Endodermal cell (in vitro differentiated cells): Measurements from ENCODE around the gene KDM7A. TPM values are rescaled to one million over a fixed set of nuclear protein-coding genes. Genes with fewer than 3 reads are reported as not detected.
"Not testable (repeated sequence)": the region's sequence is repeated elsewhere in the genome, so short reads cannot be mapped to it uniquely, and the experiment has no call there.

Experiments used
- DNase-seq: peaks from one replicate; pipeline ENCODE4 v3.0.0-alpha.2; 2017
- H3K27ac ChIP-seq: 2 replicates; pipeline ENCODE4 v1.5.1; 2013; ENCODE audit warnings: mild to moderate bottlenecking, low read depth, low read length, moderate library complexity
- H3K27me3 ChIP-seq: 2 replicates; pipeline ENCODE4 v1.6.1; 2013; ENCODE audit warnings: mild to moderate bottlenecking, low read length, moderate library complexity; ENCODE audit not compliant: insufficient read depth, control insufficient read depth, poor library complexity, severe bottlenecking
- H3K36me3 ChIP-seq: 2 replicates; pipeline ENCODE4 v1.7.0; 2013; ENCODE audit warnings: mild to moderate bottlenecking, low read length, moderate library complexity; ENCODE audit not compliant: control insufficient read depth, insufficient read depth
- H3K4me1 ChIP-seq: one replicate; pipeline ENCODE4 v1.7.0; 2013; ENCODE audit warnings: low read length; ENCODE audit not compliant: control insufficient read depth, insufficient read depth
- H3K4me3 ChIP-seq: 2 replicates; pipeline ENCODE4 v1.5.1; 2013; ENCODE audit warnings: mild to moderate bottlenecking, low read length, moderate library complexity
- H3K9ac ChIP-seq: 2 replicates; pipeline ENCODE4 v1.6.1; 2013; ENCODE audit warnings: mild to moderate bottlenecking, low read length, moderate library complexity; ENCODE audit not compliant: poor library complexity, severe bottlenecking; ENCODE audit errors: extremely low read depth
- H3K9me3 ChIP-seq: 2 replicates; pipeline ENCODE4 v1.6.1; 2013; ENCODE audit warnings: mild to moderate bottlenecking, low read length, moderate library complexity; ENCODE audit not compliant: control insufficient read depth
- H3K27ac Mint-ChIP-seq: 2 replicates; pipeline ENCODE4 v1.8.0; 2020; ENCODE audit warnings: mixed read lengths
- H3K27me3 Mint-ChIP-seq: 2 replicates; pipeline ENCODE4 v1.8.0; 2021; ENCODE audit warnings: mild to moderate bottlenecking, mixed read lengths; ENCODE audit not compliant: insufficient read depth
- H3K36me3 Mint-ChIP-seq: 2 replicates; pipeline ENCODE4 v1.8.0; 2020; ENCODE audit warnings: low read depth, mixed read lengths
- H3K4me1 Mint-ChIP-seq: 2 replicates; pipeline ENCODE4 v1.8.0; 2020; ENCODE audit warnings: mixed read lengths
- H3K4me3 Mint-ChIP-seq: 2 replicates; pipeline ENCODE4 v1.8.0; 2020; ENCODE audit warnings: mild to moderate bottlenecking, moderate library complexity, mixed read lengths
- H3K9me3 Mint-ChIP-seq: 2 replicates; pipeline ENCODE4 v1.8.0; 2020; ENCODE audit warnings: mild to moderate bottlenecking, mixed read lengths
- whole genome bisulfite sequencing, 2 experiments: methylation state at CpG; one replicate each; pipeline versions ENCODE4 v1.1.5 to v1.1.7; 2013; ENCODE audit warnings: missing lambda C conversion rate in 2 of 2, mixed read lengths in 1 of 2; ENCODE audit not compliant: insufficient coverage in 1 of 2, insufficient read length in 1 of 2; 5-methylcytosine and 5-hydroxymethylcytosine counted together
- total RNA-seq, 2 donors: library from RNA; stranded (reverse); fragmentation: NEBNext Ultra II Directional in 1 of 2; extraction: Animal tissue kit (Norgen Biotek cat#: 25700) in 1 of 2; gene quantifications; 2 replicates in 1 of 2; 3 replicates in 1 of 2; pipeline ENCODE4 v1.2.1, GENCODE V29; 2021
- TF ChIP-seq, protein P1 (sequence below): fragments of 200-600 bp; sonication (generic); conservative IDR thresholded peaks from 2 replicates; pipeline ENCODE4 v1.5.0; 2021; ENCODE audit warnings: antibody characterized with exemption, mild to moderate bottlenecking

Gene KDM7A
- total RNA-seq, 2 donors from 2014 or later: 22.9 to 24.5 TPM

DNA sequence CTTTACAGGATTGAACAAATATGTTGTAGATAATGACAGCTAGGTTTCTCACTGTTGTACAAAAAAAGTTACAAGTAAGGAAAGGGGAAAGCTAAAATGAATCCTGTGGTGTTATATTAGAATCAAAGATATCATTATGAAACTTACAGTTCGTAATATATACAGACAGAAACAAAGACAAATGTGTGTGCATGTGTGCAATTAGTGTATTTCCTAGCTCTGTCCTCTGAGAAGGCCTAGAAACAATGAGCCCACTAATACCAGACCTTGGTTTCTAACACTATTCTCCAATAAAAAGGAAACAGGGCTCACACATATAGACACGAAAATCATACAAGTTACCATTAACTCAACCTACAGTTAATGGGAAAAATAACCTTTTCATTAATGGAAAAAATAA is 8.0 kb downstream of the KDM7A start:
- TF ChIP-seq, protein P1, sequence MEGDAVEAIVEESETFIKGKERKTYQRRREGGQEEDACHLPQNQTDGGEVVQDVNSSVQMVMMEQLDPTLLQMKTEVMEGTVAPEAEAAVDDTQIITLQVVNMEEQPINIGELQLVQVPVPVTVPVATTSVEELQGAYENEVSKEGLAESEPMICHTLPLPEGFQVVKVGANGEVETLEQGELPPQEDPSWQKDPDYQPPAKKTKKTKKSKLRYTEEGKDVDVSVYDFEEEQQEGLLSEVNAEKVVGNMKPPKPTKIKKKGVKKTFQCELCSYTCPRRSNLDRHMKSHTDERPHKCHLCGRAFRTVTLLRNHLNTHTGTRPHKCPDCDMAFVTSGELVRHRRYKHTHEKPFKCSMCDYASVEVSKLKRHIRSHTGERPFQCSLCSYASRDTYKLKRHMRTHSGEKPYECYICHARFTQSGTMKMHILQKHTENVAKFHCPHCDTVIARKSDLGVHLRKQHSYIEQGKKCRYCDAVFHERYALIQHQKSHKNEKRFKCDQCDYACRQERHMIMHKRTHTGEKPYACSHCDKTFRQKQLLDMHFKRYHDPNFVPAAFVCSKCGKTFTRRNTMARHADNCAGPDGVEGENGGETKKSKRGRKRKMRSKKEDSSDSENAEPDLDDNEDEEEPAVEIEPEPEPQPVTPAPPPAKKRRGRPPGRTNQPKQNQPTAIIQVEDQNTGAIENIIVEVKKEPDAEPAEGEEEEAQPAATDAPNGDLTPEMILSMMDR: no peak
- Histone ChIP-seq H3K9me3 (no peaks in the 10 kb centered on the region), H3K4me1 (no peaks in the 10 kb centered on the region), H3K4me3 (no peak overlapping the region), H3K27me3 (no peaks in the 10 kb centered on the region), H3K27ac (no peak overlapping the region), H3K9ac (no peak overlapping the region), H3K36me3 (no peaks in the 10 kb centered on the region)
- 83% methylated on average over 1 of the region's 2 CpGs; no CpG with 5 or more reads in 1 of the 2 experiments for WGBS, 2 experiments
- Mint-ChIP-seq H3K27me3 (no peaks in the 10 kb centered on the region), H3K4me1 (peaks cover 39% of the 10 kb centered on the region), H3K27ac (no peak overlapping the region), H3K9me3 (no peaks in the 10 kb centered on the region), H3K4me3 (no peak overlapping the region), H3K36me3 (peaks cover 7% of the 10 kb centered on the region)
- no peak for DNase-seq

DNA sequence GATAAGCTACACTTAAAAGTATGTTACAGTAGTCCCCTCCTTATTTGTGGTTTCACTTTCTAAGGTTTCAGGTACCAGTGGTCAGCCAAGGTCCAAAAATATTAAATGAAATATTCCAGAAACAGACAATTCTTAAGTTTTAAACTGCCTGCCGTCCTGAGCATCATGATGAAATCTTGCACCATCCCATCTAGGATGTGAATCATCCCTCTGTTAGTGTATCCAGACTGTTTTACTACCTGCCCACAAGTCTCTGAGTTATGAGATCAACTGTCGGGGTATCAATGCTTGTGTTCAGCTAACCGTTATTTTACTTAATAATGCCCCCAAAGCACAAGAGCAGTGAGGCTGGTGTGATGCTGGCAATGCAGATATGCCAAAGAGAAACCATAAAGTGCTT is 11.4 kb downstream of the KDM7A start:
- H3K4me3 ChIP-seq: no peak overlapping the region
- H3K9ac ChIP-seq: no peak overlapping the region
- H3K9me3 ChIP-seq: no peaks in the 10 kb centered on the region
- H3K4me1 ChIP-seq: no peaks in the 10 kb centered on the region
- no peaks in the 10 kb centered on the region for H3K36me3 Mint-ChIP-seq
- no peak overlapping the region for H3K4me3 Mint-ChIP-seq
- no peaks in the 10 kb centered on the region for H3K27me3 Mint-ChIP-seq
- H3K4me1 Mint-ChIP-seq: peaks cover 38% of the 10 kb centered on the region
- H3K9me3 Mint-ChIP-seq: peaks cover 2% of the 10 kb centered on the region
- DNase-seq: no peak
- H3K27ac ChIP-seq: no peak overlapping the region
- no peaks in the 10 kb centered on the region for H3K36me3 ChIP-seq
- TF ChIP-seq, protein P1: no peak
- no peaks in the 10 kb centered on the region for H3K27me3 ChIP-seq
- H3K27ac Mint-ChIP-seq: peak overlapping the region; percentile 18
- 90 to 93% methylated on average over 3 of the region's 3 CpGs for WGBS, 2 experiments

DNA sequence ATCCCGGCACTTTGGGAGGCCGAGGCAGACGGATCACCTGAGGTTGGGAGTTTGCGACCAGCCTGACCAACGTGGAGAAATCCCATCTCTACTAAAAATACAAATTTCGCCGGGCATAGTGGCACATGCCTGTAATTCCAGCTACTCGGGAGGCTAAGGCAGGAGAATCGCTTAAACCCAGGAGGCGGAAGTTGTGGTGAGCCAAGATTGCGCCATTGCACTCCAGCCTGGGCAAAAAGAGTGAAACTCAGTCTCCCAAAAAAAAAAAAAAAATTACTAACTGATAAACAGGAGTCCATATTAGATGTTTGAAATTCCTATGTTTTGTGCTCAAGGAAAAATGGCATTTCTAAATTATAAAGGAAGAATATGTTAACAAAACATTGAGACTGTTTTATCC is 14.7 kb downstream of the KDM7A start:
- H3K9me3 Mint-ChIP-seq, H3K4me3 Mint-ChIP-seq, H3K27me3 Mint-ChIP-seq, H3K9me3 ChIP-seq, H3K36me3 Mint-ChIP-seq, H3K27ac Mint-ChIP-seq, H3K27me3 ChIP-seq, DNase-seq, H3K27ac ChIP-seq, H3K4me1 ChIP-seq, H3K4me3 ChIP-seq, H3K36me3 ChIP-seq, H3K9ac ChIP-seq: not testable (repeated sequence)
- H3K4me1 Mint-ChIP-seq: peaks cover 52% of the 10 kb centered on the region
- WGBS, 2 experiments: 86 to 98% methylated on average over 11 of the region's 11 CpGs

DNA sequence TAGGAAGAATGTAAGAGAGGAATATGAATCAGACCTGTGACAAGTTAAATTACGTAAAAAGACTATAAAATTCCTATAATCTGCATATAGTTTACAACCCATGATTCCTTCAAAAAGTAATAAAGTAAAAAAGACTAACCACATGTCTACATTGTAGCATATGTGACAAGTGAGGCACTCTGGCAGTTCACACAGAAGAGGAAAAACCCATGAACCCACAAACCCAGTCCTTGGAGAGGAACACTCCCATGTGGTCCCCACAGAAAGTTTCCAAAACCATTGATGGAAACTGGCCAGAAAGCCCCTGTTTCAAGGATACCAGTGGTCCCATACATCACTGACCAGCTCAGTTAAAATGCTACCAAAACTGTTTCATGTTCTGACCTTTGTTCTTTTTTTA is 15.7 kb downstream of the KDM7A start:
- 100% methylated on average over 1 of the region's 1 CpG; no CpG with 5 or more reads in 1 of the 2 experiments for WGBS, 2 experiments
- H3K27me3 Mint-ChIP-seq: no peaks in the 10 kb centered on the region
- H3K36me3 ChIP-seq: no peaks in the 10 kb centered on the region
- DNase-seq: no peak
- H3K9me3 ChIP-seq: no peaks in the 10 kb centered on the region
- TF ChIP-seq, protein P1: no peak
- H3K36me3 Mint-ChIP-seq: peaks cover 7% of the 10 kb centered on the region
- H3K27ac Mint-ChIP-seq: peak overlapping the region; percentile 88
- no peak overlapping the region for H3K27ac ChIP-seq
- peaks cover 57% of the 10 kb centered on the region for H3K4me1 Mint-ChIP-seq
- no peak overlapping the region for H3K4me3 Mint-ChIP-seq
- H3K4me1 ChIP-seq: peaks cover 11% of the 10 kb centered on the region
- no peaks in the 10 kb centered on the region for H3K27me3 ChIP-seq
- peaks cover 2% of the 10 kb centered on the region for H3K9me3 Mint-ChIP-seq
- H3K4me3 ChIP-seq: no peak overlapping the region
- no peak overlapping the region for H3K9ac ChIP-seq
